ENCODE data around the gene CCNYL1.
A peak's percentile ranks its signal among the peaks of the same experiment; 100 is the strongest.
"Not testable (repeated sequence)": the region's sequence is repeated elsewhere in the genome, so short reads cannot be mapped to it uniquely, and the experiment has no call there.

The CCNYL1 gene

DNA sequence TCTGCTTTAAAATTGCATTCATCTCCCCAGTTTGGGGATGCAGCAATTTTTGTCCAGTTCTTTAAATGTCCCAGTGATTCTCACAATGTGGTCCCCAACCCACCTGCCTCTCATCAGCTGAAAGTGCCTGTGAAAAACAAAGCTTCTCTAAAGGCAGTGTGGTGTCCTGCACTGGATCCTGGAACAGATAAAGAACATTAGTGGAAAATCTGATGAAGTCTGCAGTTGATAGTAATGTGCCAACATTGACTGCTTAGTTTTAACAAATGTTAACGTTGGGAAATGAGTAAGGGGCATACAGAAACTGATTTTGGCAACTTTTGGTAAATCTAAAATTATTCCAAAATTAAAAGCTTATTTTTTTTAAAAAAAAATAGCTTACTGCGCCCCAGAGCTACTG lies 49.0 kb downstream of the CCNYL1 start:
- Histone ChIP-seq H3K9ac (ENCODE audit: low read length) (no peak overlapping the region), H3K4me3 (ENCODE audit: low read depth in 1 of 2, low read length in 2 of 2) (no peak overlapping the region), H3K27ac (ENCODE audit: low read depth, low read length) (no peak overlapping the region), H3K4me1 (ENCODE audit: insufficient read depth, low read length) (no peaks in the 10 kb centered on the region), H3K27me3 (ENCODE audit: control insufficient read depth in 1 of 2, insufficient read depth in 2 of 2, low read length in 2 of 2) (no peaks in the 10 kb centered on the region), H3K9me3 (ENCODE audit: low read length) (no peaks in the 10 kb centered on the region), H3K36me3 (ENCODE audit: insufficient read depth, low read length) (peaks cover 6% of the 10 kb centered on the region)

DNA sequence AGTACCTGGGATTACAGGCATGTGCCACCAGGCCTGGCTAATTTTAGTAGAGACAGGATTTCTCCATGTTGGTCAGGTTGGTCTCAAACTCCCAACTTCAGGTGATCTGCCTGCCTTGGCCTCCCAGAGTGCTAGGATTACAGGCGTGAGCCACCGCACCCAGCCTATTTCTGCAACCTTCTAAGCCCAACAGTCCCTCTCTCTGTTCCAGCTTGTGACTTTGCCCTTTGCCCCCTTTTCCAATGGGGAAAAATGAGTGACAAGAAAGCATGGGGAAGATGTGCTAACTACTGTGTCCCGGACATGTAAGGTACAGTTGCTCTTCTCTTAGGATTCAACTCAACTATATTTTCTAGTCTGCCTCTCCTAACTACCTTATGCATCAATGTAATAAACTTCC lies 50.0 kb downstream of the CCNYL1 start:
- H3K9me3 ChIP-seq (ENCODE audit: low read length); H3K36me3 ChIP-seq (ENCODE audit: insufficient read depth, low read length); H3K27me3 ChIP-seq (ENCODE audit: control insufficient read depth in 1 of 2, insufficient read depth in 2 of 2, low read length in 2 of 2); H3K4me3 ChIP-seq (ENCODE audit: low read depth in 1 of 2, low read length in 2 of 2); H3K4me1 ChIP-seq (ENCODE audit: insufficient read depth, low read length); H3K9ac ChIP-seq (ENCODE audit: low read length); H3K27ac ChIP-seq (ENCODE audit: low read depth, low read length): not testable (repeated sequence)

DNA sequence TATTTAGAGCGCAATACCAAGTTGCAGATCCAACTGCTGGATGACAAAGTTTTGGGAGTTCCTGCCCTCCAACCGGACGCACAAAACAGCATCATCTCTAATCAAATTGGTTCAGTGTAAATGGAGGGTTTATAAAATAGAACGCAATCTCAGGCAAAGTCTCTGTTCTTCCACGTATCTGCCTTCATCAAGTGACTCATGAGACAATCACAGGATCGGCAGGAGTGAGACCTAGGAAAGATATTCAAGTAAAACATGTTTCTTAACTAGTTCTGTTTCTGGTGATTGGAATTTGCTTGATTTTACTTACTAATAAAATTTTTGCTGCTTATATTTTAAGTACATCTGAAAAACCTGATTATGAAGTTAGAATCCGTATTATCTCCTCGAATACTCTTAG lies 50.7 kb downstream of the CCNYL1 start:
- Histone ChIP-seq H3K27me3 (ENCODE audit: control insufficient read depth in 1 of 2, insufficient read depth in 2 of 2, low read length in 2 of 2) (no peaks in the 10 kb centered on the region), H3K9me3 (ENCODE audit: low read length) (no peaks in the 10 kb centered on the region), H3K9ac (ENCODE audit: low read length) (no peak overlapping the region), H3K27ac (ENCODE audit: low read depth, low read length) (no peak overlapping the region), H3K4me3 (ENCODE audit: low read depth in 1 of 2, low read length in 2 of 2) (no peak overlapping the region), H3K36me3 (ENCODE audit: insufficient read depth, low read length) (peaks cover 6% of the 10 kb centered on the region), H3K4me1 (ENCODE audit: insufficient read depth, low read length) (peaks cover 5% of the 10 kb centered on the region)

DNA sequence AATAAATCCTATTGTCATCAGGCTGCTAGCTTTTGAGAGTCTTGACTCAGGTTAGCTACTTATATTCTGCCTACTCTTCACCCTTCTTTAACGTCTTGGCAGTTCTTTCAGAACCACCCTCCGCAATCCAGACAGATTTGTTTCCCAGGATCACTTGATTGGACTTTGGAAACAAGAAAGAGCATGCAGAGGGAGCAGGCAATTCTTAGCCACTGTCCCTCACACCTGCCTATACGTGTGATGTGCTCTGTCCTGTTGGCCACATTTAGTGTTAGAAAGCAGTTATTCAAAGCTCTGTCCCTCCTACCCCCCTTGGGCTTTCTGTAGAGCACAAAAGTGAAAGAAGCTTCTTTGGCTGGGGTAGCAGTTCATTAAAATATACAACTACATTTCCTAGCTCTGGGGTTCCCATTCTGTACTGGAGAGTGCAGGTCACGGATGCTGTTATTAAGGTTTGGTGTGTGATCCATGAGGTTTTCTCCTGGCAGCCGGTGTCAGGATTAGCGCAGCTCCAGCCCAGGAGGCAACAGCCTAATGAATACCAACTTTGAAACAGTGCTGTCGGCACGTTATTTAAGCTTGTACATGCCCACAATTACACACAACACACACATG lies 52.0 kb downstream of the CCNYL1 start:
- Histone ChIP-seq H3K4me1 (ENCODE audit: insufficient read depth, low read length) (peaks cover 12% of the 10 kb centered on the region), H3K9me3 (ENCODE audit: low read length) (no peaks in the 10 kb centered on the region), H3K36me3 (ENCODE audit: insufficient read depth, low read length) (peaks cover 6% of the 10 kb centered on the region), H3K27me3 (ENCODE audit: control insufficient read depth in 1 of 2, insufficient read depth in 2 of 2, low read length in 2 of 2) (no peaks in the 10 kb centered on the region), H3K4me3 (ENCODE audit: low read depth in 1 of 2, low read length in 2 of 2) (no peak overlapping the region), H3K27ac (ENCODE audit: low read depth, low read length) (no peak overlapping the region), H3K9ac (ENCODE audit: low read length) (no peak overlapping the region)

DNA sequence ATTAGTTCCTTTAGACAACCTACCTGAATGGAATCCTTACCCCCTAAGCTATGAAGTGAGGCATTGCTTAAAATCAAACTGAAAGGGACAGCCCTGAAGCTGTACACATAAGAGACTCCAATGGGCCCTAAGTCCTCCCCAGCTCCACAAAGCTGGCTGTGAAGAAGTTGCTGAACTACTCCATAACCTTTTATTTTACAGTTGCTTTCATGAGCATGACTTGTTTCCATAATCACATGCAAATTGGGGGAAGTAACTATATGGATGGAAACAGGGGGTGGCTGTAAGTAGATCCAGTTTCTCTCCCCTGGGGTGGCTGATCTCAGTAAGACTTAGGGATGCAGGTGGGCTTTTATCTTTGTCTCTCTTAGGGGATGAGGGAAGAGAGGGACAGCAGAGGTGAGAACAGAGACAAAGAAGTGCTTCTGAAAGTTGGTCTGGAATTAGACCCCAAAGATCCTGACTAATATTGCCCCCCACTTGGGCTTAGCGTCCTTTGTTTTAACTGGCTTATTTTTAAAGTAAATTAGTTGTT lies 52.7 kb downstream of the CCNYL1 start:
- no peak overlapping the region for H3K4me3 ChIP-seq (ENCODE audit: low read depth in 1 of 2, low read length in 2 of 2)
- H3K36me3 ChIP-seq (ENCODE audit: insufficient read depth, low read length): peaks cover 6% of the 10 kb centered on the region
- no peaks in the 10 kb centered on the region for H3K27me3 ChIP-seq (ENCODE audit: control insufficient read depth in 1 of 2, insufficient read depth in 2 of 2, low read length in 2 of 2)
- H3K27ac ChIP-seq (ENCODE audit: low read depth, low read length): no peak overlapping the region
- peaks cover 12% of the 10 kb centered on the region for H3K4me1 ChIP-seq (ENCODE audit: insufficient read depth, low read length)
- H3K9ac ChIP-seq (ENCODE audit: low read length): no peak overlapping the region
- no peaks in the 10 kb centered on the region for H3K9me3 ChIP-seq (ENCODE audit: low read length)

DNA sequence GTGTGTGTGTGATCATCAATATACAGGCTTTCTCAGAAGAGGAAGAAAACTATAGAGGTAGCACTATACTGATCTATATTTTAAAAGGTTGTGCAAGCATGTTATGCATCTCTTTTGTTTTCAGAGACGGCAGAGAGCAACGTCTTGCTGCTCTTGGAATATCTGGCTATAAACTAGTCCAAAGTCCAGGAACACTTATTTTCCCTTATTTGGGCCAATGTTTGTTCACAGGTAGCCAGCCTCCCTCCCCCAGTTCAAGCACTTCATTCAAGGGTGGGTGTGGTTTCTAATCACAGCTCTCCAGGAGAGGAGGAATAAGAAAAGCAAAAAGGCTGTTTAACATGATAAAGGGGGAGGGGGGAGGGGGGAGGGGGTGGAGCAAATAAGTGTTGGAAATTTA lies 54.1 kb downstream of the CCNYL1 start:
- H3K9ac ChIP-seq (ENCODE audit: low read length): no peak overlapping the region
- H3K36me3 ChIP-seq (ENCODE audit: insufficient read depth, low read length): peaks cover 6% of the 10 kb centered on the region
- H3K4me1 ChIP-seq (ENCODE audit: insufficient read depth, low read length): peaks cover 12% of the 10 kb centered on the region
- H3K27me3 ChIP-seq (ENCODE audit: control insufficient read depth in 1 of 2, insufficient read depth in 2 of 2, low read length in 2 of 2): no peaks in the 10 kb centered on the region
- H3K27ac ChIP-seq (ENCODE audit: low read depth, low read length): no peak overlapping the region
- no peaks in the 10 kb centered on the region for H3K9me3 ChIP-seq (ENCODE audit: low read length)
- H3K4me3 ChIP-seq (ENCODE audit: low read depth in 1 of 2, low read length in 2 of 2): no peak overlapping the region

DNA sequence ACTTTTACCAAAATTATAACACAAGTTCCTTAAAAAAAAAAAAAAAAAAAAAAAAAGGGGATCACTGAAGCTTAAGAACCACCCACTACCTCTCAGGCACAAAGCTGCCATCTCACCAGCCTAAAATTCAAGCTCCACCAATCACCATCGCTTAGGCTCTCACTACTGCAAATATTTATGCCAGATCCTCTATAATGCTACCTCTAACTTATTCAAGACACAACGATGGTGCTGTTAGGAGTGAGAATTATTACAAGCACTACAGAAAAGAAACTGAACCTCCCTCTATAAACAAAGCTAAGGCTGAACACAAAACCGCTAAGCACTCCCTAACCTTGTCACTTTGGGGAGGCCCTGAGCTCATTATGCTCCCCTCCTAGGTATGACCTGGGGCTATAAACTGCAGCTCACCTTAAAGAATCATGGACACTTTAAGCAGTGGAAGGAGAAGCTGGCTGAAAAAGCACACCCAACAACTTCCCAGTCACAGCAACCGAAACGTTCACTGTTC lies 54.7 kb downstream of the CCNYL1 start:
- no peak overlapping the region for H3K4me3 ChIP-seq (ENCODE audit: low read depth in 1 of 2, low read length in 2 of 2)
- peaks cover 6% of the 10 kb centered on the region for H3K36me3 ChIP-seq (ENCODE audit: insufficient read depth, low read length)
- H3K9me3 ChIP-seq (ENCODE audit: low read length): no peaks in the 10 kb centered on the region
- no peaks in the 10 kb centered on the region for H3K27me3 ChIP-seq (ENCODE audit: control insufficient read depth in 1 of 2, insufficient read depth in 2 of 2, low read length in 2 of 2)
- H3K9ac ChIP-seq (ENCODE audit: low read length): no peak overlapping the region
- H3K4me1 ChIP-seq (ENCODE audit: insufficient read depth, low read length): peaks cover 12% of the 10 kb centered on the region
- no peak overlapping the region for H3K27ac ChIP-seq (ENCODE audit: low read depth, low read length)

DNA sequence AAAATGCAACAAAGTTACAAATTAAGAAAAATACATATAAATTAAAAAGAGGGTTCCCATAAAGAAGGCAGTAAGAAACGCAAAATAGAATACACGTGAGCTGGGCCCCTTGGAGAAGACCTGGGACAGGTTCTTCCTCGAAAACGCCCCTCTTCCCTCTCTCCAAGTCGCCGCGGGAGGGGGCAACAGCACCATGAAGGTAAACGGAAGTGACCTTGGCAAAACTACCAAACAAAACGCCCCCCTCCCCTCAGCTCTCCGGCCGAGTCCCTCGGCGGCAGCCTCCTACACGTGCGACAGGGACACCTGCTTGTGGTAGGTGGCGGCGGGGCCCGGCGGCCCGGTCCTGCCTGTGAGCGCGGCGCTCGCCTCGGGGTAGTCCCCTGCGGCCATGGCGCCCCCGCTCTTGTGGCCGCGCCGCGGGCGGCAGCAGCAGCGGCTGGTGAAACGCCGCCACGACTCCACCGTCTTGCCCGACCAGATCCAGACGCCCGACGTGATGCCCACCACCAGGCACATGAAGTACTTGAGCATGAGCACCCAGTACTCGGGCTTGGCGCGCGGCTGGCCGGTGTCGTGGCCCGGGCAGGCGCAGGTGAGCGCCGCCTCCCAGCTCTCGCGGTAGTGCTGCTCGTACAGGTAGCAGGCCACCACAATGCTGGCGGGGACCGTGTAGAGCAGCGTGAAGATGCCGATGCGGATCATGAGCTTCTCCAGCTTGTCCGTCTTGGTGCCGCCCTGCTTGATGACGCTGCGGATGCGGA lies 55.4 kb downstream of the CCNYL1 start:
- Histone ChIP-seq H3K9me3 (ENCODE audit: low read length) (no peaks in the 10 kb centered on the region), H3K9ac (ENCODE audit: low read length) (no peak overlapping the region), H3K27me3 (ENCODE audit: control insufficient read depth in 1 of 2, insufficient read depth in 2 of 2, low read length in 2 of 2) (no peaks in the 10 kb centered on the region), H3K4me1 (ENCODE audit: insufficient read depth, low read length) (peaks cover 12% of the 10 kb centered on the region), H3K27ac (ENCODE audit: low read depth, low read length) (no peak overlapping the region), H3K4me3 (ENCODE audit: low read depth in 1 of 2, low read length in 2 of 2) (peak overlapping the region; percentile 5 to 90), H3K36me3 (ENCODE audit: insufficient read depth, low read length) (peaks cover 3% of the 10 kb centered on the region)

DNA sequence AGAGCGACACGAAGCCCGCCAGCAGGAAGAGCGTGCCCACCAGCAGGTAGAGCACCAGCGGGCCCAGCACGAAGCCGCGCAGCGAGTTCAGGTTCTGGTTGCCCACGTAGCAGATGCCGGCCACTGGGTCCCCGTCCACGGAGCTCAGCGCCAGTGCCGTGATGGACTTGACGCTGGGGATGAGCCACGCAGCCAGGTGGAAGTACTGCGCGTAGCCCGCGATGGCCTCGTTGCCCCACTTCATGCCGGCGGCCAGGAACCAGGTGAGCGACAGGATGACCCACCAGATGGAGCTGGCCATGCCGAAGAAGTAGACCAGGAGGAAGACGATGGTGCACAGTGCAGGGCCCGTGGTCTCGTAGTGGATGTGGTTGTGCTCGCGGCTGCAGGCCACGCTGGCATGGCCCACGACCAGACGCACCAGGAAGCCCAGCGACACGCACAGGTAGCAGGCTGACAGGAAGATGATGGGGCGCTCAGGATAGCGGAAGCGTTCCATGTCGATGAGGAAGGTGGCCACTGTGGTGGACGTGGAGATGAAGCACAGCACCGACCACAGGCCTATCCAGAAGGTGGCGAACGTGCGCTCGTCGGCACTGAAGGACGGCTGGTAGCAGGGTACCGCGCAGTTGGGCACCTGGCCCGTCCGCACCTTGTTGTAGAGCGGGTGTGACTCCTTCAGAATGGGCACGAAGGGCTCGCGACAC lies 56.2 kb downstream of the CCNYL1 start:
- no peak overlapping the region for H3K9ac ChIP-seq (ENCODE audit: low read length)
- peak overlapping the region; percentile 85 to 90 for H3K4me3 ChIP-seq (ENCODE audit: low read depth in 1 of 2, low read length in 2 of 2)
- H3K9me3 ChIP-seq (ENCODE audit: low read length): no peaks in the 10 kb centered on the region
- H3K27me3 ChIP-seq (ENCODE audit: control insufficient read depth in 1 of 2, insufficient read depth in 2 of 2, low read length in 2 of 2): no peaks in the 10 kb centered on the region
- H3K27ac ChIP-seq (ENCODE audit: low read depth, low read length): peak overlapping the region; percentile 52
- no peaks in the 10 kb centered on the region for H3K36me3 ChIP-seq (ENCODE audit: insufficient read depth, low read length)
- peaks cover 12% of the 10 kb centered on the region for H3K4me1 ChIP-seq (ENCODE audit: insufficient read depth, low read length)

DNA sequence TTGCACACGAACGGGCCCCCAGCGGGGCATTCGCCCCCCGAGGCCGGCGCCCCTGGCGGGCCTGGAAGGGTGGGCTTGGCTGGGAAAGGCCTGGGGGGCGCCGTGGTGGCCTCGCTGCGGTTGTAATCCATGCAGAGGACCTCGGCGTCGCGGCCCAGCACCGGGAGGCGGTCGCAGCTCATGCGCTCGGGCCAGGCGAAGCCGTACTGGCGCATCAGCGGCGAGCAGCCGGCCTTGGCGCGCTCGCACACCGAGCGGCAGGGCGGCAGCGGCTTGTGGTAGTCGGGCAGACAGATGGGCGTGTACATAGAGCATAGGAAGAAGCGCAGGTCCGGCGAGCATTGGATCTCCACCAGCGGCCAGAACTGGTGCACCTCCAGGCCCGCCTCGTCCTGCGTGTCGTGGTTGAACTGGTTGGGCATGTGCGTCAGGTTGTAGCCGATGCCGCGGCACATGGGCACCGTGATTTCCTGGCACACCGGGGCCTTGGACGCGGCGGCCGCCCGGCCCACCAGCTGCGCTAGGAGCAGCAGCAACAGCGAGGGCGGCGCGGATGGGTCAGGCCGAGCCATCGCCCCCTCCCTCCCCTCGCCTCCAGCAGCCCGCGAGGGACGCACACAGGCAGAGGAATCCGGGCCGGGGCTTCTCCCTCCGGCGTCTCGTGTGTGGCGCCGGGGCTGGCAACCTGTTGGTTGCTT lies 56.9 kb downstream of the CCNYL1 start:
- peak overlapping the region; percentile 85 to 90 for H3K4me3 ChIP-seq (ENCODE audit: low read depth in 1 of 2, low read length in 2 of 2)
- H3K9ac ChIP-seq (ENCODE audit: low read length): peak overlapping the region; percentile 76
- H3K27ac ChIP-seq (ENCODE audit: low read depth, low read length): peak overlapping the region; percentile 52

More for the DNA sequence above, 56.9 kb downstream of the CCNYL1 start:
- Histone ChIP-seq H3K27me3 (ENCODE audit: control insufficient read depth in 1 of 2, insufficient read depth in 2 of 2, low read length in 2 of 2) (no peaks in the 10 kb centered on the region), H3K36me3 (ENCODE audit: insufficient read depth, low read length) (no peaks in the 10 kb centered on the region), H3K4me1 (ENCODE audit: insufficient read depth, low read length) (peaks cover 12% of the 10 kb centered on the region), H3K9me3 (ENCODE audit: low read length) (no peaks in the 10 kb centered on the region)
